B cell (primary cell): Measurements from ENCODE around the gene THBS3.

ENCODE experiments used
- EZH2 ChIP-seq: IDR thresholded peaks from 2 replicates; pipeline ENCODE4 v1.6.1; 2012; ENCODE audit warnings: borderline replicate concordance, low read depth, mild to moderate bottlenecking, moderate library complexity, low read length; ENCODE audit not compliant: insufficient read depth, poor library complexity, severe bottlenecking
- TF ChIP-seq, protein P1 (sequence below): fragments of 200-600 bp; IDR thresholded peaks from one replicate; pipeline ENCODE4 v1.8.0; 2022; ENCODE audit warnings: antibody characterized with exemption, mild to moderate bottlenecking

DNA sequence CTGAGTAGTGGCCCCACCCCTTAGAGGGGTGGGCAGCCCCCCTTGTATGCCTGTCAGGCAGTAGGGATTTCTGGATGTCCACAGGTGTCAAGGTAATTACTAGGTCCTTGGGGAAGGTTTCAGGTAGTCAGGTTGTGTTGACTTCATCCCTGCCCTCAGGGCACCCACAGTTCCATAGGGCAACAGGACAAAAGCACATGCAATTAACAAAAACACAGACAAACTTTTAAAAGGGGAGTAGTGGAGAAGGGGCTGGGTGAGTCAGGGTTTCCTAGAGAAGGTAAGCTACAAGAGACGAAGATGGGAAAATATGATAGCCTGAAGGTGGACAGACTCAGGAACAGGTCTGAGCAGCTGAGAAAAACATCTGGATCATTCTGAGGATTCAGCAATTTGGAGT, 48.7 kb downstream of the THBS3 start:
- TF ChIP-seq, protein P1, sequence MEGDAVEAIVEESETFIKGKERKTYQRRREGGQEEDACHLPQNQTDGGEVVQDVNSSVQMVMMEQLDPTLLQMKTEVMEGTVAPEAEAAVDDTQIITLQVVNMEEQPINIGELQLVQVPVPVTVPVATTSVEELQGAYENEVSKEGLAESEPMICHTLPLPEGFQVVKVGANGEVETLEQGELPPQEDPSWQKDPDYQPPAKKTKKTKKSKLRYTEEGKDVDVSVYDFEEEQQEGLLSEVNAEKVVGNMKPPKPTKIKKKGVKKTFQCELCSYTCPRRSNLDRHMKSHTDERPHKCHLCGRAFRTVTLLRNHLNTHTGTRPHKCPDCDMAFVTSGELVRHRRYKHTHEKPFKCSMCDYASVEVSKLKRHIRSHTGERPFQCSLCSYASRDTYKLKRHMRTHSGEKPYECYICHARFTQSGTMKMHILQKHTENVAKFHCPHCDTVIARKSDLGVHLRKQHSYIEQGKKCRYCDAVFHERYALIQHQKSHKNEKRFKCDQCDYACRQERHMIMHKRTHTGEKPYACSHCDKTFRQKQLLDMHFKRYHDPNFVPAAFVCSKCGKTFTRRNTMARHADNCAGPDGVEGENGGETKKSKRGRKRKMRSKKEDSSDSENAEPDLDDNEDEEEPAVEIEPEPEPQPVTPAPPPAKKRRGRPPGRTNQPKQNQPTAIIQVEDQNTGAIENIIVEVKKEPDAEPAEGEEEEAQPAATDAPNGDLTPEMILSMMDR: no peak
- TF ChIP-seq EZH2: no peak
